Endothelial cell (in vitro differentiated cells): ENCODE measurements around the gene NDP. TPM values are rescaled to one million over a fixed set of nuclear protein-coding genes. Genes with fewer than 3 reads are reported as not detected.

Source experiments
- DNase-seq: peaks from one replicate; pipeline ENCODE4 v3.0.0; 2021; ENCODE audit warnings: low spot score
- H3K27ac Mint-ChIP-seq: one replicate; pipeline ENCODE4 v1.8.0; 2021; ENCODE audit warnings: mixed read lengths, inconsistent platforms; ENCODE audit not compliant: unreplicated experiment
- H3K27me3 Mint-ChIP-seq: one replicate; pipeline ENCODE4 v1.8.0; 2021; ENCODE audit warnings: mild to moderate bottlenecking, moderate library complexity, mixed read lengths, inconsistent platforms; ENCODE audit not compliant: unreplicated experiment
- H3K36me3 Mint-ChIP-seq: one replicate; pipeline ENCODE4 v1.8.0; 2021; ENCODE audit warnings: mild to moderate bottlenecking, low read depth, mixed read lengths, inconsistent platforms; ENCODE audit not compliant: unreplicated experiment
- H3K4me1 Mint-ChIP-seq: one replicate; pipeline ENCODE4 v1.8.0; 2021; ENCODE audit warnings: mild to moderate bottlenecking, mixed read lengths, inconsistent platforms; ENCODE audit not compliant: unreplicated experiment
- H3K4me3 Mint-ChIP-seq: one replicate; pipeline ENCODE4 v1.8.0; 2021; ENCODE audit warnings: mild to moderate bottlenecking, mixed read lengths, inconsistent platforms; ENCODE audit not compliant: unreplicated experiment
- H3K9me3 Mint-ChIP-seq: one replicate; pipeline ENCODE4 v1.8.0; 2021; ENCODE audit warnings: mixed read lengths, inconsistent platforms; ENCODE audit not compliant: unreplicated experiment
- CTCF ChIP-seq: fragments of 200-600 bp; sonication (generic); IDR thresholded peaks from one replicate; pipeline ENCODE4 v1.5.0; 2021; ENCODE audit warnings: antibody characterized with exemption; ENCODE audit not compliant: unreplicated experiment
- total RNA-seq: library from RNA; stranded (reverse); fragmentation: NEBNext Ultra II Directional; extraction: Animal tissue kit (Norgen Biotek cat#: 25700); gene quantifications from one replicate; pipeline ENCODE4 v1.2.1, GENCODE V29; 2021; ENCODE audit not compliant: unreplicated experiment

Gene NDP
- total RNA-seq, 1 donor from 2014 or later: not detected

GRCh38 chrX:44016906-44017305 is 43.7 kb upstream of the NDP start:
- Mint-ChIP-seq H3K27me3 (no peaks in the 10 kb centered on the region), H3K36me3 (no peaks in the 10 kb centered on the region), H3K4me3 (no peak overlapping the region), H3K4me1 (no peaks in the 10 kb centered on the region), H3K27ac (no peak overlapping the region), H3K9me3 (no peaks in the 10 kb centered on the region)
- no peak for DNase-seq
- TF ChIP-seq CTCF: no peak

GRCh38 chrX:44012484-44013096 is 39.4 kb upstream of the NDP start:
- H3K27ac Mint-ChIP-seq: no peak overlapping the region
- TF ChIP-seq CTCF: no peak
- no peaks in the 10 kb centered on the region for H3K9me3 Mint-ChIP-seq
- H3K36me3 Mint-ChIP-seq: no peaks in the 10 kb centered on the region
- no peaks in the 10 kb centered on the region for H3K4me1 Mint-ChIP-seq
- DNase-seq: no peak
- H3K4me3 Mint-ChIP-seq: no peak overlapping the region
- H3K27me3 Mint-ChIP-seq: no peaks in the 10 kb centered on the region

GRCh38 chrX:44011506-44011905 is 38.3 kb upstream of the NDP start:
- Mint-ChIP-seq H3K9me3 (no peaks in the 10 kb centered on the region), H3K27me3 (no peaks in the 10 kb centered on the region), H3K36me3 (no peaks in the 10 kb centered on the region), H3K4me3 (no peak overlapping the region), H3K4me1 (no peaks in the 10 kb centered on the region), H3K27ac (no peak overlapping the region)
- TF ChIP-seq CTCF: no peak
- DNase-seq: no peak

DNA sequence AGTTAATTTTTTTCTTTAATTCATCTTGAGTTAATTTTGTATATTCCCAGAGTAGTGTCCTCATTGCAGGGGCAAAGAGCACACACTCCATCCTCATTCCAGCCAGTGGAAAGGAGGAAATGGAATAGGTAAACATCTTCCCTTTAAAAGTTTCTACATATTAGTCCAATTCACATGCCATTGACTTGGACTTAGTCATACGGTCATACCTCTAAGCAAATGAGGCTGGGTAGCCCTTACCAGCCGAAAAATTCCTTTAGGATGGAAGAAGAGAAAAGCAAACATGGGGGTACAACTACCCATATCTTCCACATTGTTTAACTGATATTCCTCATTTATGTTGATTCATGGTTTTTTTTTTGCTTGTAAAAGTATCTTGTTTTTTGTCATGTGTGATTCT is 37.4 kb upstream of the NDP start:
- H3K36me3 Mint-ChIP-seq: no peaks in the 10 kb centered on the region
- H3K9me3 Mint-ChIP-seq: no peaks in the 10 kb centered on the region
- no peak overlapping the region for H3K27ac Mint-ChIP-seq
- no peak for TF ChIP-seq CTCF
- no peak for DNase-seq
- no peaks in the 10 kb centered on the region for H3K27me3 Mint-ChIP-seq
- no peak overlapping the region for H3K4me3 Mint-ChIP-seq
- H3K4me1 Mint-ChIP-seq: no peaks in the 10 kb centered on the region

GRCh38 chrX:44006081-44006480 is 32.9 kb upstream of the NDP start:
- DNase-seq: no peak
- Mint-ChIP-seq H3K27ac (no peak overlapping the region), H3K4me1 (no peaks in the 10 kb centered on the region), H3K4me3 (no peak overlapping the region), H3K9me3 (no peaks in the 10 kb centered on the region), H3K36me3 (no peaks in the 10 kb centered on the region), H3K27me3 (no peaks in the 10 kb centered on the region)
- no peak for TF ChIP-seq CTCF
